ENCODE results near the gene HS3ST3A1. TPM values are rescaled to one million over a fixed set of nuclear protein-coding genes. Genes with fewer than 3 reads are reported as not detected.

The HS3ST3A1 gene
- total RNA-seq, 1 donor from 2014 or later, result not detected

DNA sequence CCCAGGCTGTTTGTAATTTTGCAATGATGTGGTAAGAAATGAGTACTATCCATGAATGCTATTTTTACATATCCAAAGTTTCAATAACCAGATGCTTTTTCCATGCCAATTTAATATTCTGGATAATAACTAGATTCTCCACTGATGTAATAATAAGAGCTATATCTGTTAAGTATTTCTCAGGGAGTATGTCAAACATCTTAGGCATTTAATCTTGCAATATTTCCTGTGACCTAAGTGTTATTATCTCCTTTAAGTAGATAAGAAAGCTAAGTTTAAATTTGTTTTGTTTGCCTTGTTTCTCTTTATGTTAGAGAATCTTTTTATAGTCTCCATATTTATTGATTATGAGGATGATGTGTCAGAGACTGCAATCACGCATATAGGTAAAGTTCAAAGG, 32.3 kb upstream of the HS3ST3A1 start:
- H3K4me1 ChIP-seq, result no peaks in the 10 kb centered on the region
- no peaks in the 10 kb centered on the region for H3K27me3 ChIP-seq
- H3K27ac ChIP-seq, result no peak overlapping the region
- H3K4me3 ChIP-seq, result no peak overlapping the region
- intact Hi-C loops (cut with DNase I), result no loop called here
- H3K36me3 ChIP-seq, result no peaks in the 10 kb centered on the region
- no peak for DNase-seq (ENCODE audit: low spot score in 2 of 2)
- no peaks in the 10 kb centered on the region for H3K9me3 ChIP-seq
- TF ChIP-seq, protein P1, sequence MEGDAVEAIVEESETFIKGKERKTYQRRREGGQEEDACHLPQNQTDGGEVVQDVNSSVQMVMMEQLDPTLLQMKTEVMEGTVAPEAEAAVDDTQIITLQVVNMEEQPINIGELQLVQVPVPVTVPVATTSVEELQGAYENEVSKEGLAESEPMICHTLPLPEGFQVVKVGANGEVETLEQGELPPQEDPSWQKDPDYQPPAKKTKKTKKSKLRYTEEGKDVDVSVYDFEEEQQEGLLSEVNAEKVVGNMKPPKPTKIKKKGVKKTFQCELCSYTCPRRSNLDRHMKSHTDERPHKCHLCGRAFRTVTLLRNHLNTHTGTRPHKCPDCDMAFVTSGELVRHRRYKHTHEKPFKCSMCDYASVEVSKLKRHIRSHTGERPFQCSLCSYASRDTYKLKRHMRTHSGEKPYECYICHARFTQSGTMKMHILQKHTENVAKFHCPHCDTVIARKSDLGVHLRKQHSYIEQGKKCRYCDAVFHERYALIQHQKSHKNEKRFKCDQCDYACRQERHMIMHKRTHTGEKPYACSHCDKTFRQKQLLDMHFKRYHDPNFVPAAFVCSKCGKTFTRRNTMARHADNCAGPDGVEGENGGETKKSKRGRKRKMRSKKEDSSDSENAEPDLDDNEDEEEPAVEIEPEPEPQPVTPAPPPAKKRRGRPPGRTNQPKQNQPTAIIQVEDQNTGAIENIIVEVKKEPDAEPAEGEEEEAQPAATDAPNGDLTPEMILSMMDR (IDR thresholded peaks at IDR 0.05), result no peak

DNA sequence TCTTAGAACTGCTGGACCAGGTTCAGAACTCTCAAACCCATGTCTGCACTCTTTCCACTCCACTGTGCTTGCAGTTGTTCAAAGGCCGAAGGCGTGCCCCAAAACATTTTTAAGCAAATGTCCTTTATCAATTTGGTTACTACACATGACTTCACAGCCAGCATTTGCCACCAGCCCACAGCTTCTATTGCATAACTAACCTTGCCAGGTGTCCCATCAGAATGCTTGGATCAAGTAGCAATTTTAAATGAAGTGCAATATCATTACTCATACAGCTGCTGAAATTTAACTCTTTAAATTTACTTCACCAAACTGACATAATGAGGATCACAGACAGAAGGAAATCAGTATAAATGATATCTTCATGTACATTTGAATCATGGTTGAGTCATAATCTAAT, 29.8 kb upstream of the HS3ST3A1 start:
- no peak overlapping the region for H3K4me3 ChIP-seq
- no peak for DNase-seq (ENCODE audit: low spot score in 2 of 2)
- H3K27me3 ChIP-seq, result no peaks in the 10 kb centered on the region
- intact Hi-C loops (cut with DNase I), result no loop called here
- TF ChIP-seq, protein P1 (IDR thresholded peaks at IDR 0.05), result no peak
- H3K9me3 ChIP-seq, result no peaks in the 10 kb centered on the region
- H3K36me3 ChIP-seq, result no peaks in the 10 kb centered on the region
- H3K4me1 ChIP-seq, result no peaks in the 10 kb centered on the region
- no peak overlapping the region for H3K27ac ChIP-seq

DNA sequence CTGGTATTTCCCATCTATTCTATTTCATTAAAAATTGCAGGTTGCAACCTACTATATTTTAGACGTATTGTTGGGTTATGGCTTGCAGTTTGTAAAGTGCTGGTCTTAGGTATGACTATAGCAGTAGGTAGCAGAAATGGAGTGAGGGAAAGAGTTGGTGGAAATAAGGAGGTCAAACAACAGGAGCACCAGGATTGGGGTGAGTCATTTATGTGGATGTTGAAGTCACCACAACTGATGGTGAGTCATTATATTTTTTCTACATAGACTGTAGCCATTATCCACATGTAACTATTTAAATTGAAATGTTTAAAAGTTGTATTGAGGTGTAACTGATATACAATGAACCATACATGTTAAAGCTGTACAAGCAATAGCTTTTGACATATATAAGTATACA, 25.0 kb upstream of the HS3ST3A1 start:
- DNase-seq (ENCODE audit: low spot score in 2 of 2), result no peak
- intact Hi-C loops (cut with DNase I), result no loop called here
- no peaks in the 10 kb centered on the region for H3K4me1 ChIP-seq
- no peaks in the 10 kb centered on the region for H3K36me3 ChIP-seq
- no peaks in the 10 kb centered on the region for H3K9me3 ChIP-seq
- no peak overlapping the region for H3K27ac ChIP-seq
- no peaks in the 10 kb centered on the region for H3K27me3 ChIP-seq
- H3K4me3 ChIP-seq, result no peak overlapping the region
- TF ChIP-seq, protein P1 (IDR thresholded peaks at IDR 0.05), result no peak

DNA sequence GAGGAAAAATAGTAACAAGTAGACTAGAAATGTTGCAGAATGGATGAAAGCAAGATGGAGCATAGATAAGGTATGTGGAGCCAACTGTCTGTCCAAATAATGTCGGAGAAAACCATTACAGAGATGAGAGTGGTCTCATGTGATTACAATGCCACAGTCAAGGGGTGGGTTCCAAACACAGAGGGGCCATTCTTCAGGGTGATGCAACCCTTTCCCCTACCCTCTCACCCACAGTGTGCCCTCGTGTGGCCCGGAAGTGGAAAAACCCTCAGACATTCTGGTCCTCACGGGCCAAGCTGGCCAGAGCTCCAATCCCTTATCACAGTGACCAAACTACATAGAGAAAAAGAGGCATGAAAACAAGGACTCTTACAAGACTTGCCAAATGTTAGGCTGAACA, 17.7 kb upstream of the HS3ST3A1 start:
- DNase-seq (ENCODE audit: low spot score in 2 of 2), result no peak
- no peaks in the 10 kb centered on the region for H3K36me3 ChIP-seq
- TF ChIP-seq, protein P1 (IDR thresholded peaks at IDR 0.05), result no peak
- no peaks in the 10 kb centered on the region for H3K9me3 ChIP-seq
- H3K27me3 ChIP-seq, result no peaks in the 10 kb centered on the region
- H3K4me1 ChIP-seq, result no peaks in the 10 kb centered on the region
- intact Hi-C loops (cut with DNase I), result no loop called here
- no peak overlapping the region for H3K27ac ChIP-seq
- no peak overlapping the region for H3K4me3 ChIP-seq

DNA sequence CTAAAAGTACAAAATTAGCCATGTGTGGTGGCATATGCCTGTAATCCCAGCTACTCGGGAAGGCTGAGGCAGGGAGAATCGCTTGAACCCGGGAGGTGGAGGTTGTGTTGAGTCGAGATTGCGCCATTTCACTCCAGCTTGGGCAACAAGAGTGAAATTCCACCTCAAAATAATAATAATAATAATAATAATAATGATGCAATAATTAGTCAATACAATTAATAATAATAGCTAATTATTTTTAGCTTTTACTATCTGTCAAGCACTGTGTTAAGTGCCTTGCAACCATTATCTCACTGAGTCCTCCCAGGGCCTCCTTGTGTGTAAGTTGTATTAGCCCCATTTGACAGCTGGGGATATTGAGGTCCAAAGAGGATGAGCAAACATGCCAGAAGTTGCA, 14.3 kb upstream of the HS3ST3A1 start:
- TF ChIP-seq, protein P1 (IDR thresholded peaks at IDR 0.05), result no peak
- Histone ChIP-seq H3K4me1 (no peaks in the 10 kb centered on the region), H3K9me3 (no peaks in the 10 kb centered on the region), H3K4me3 (no peak overlapping the region), H3K27ac (no peak overlapping the region), H3K36me3 (no peaks in the 10 kb centered on the region), H3K27me3 (no peaks in the 10 kb centered on the region)
- intact Hi-C loops (cut with DNase I), result no loop called here
- no peak for DNase-seq (ENCODE audit: low spot score in 2 of 2)

DNA sequence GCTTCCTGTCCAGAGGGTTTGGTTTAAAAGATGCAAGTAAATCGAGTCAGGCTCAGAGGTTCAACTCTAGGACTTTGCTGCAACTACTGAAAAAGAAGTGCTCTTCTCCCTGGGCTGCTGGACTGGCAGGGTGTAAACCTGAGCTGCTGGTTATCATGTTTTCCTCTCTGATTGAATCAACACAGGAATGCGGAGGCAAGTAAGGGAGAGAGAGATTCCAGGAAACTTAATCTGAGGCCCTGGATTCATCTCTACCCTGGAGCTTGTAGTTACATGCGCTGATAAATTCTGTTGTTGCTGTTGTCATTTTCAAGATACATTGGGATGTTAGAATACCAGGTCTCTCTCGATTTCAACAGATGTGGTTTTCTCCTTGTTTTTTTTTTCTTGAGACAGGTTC, 8.2 kb upstream of the HS3ST3A1 start:
- Histone ChIP-seq H3K27me3 (no peaks in the 10 kb centered on the region), H3K9me3 (no peaks in the 10 kb centered on the region), H3K4me3 (no peak overlapping the region), H3K4me1 (no peaks in the 10 kb centered on the region), H3K27ac (no peak overlapping the region), H3K36me3 (no peaks in the 10 kb centered on the region)
- intact Hi-C loops (cut with DNase I), result no loop called here
- DNase-seq (ENCODE audit: low spot score in 2 of 2), result no peak
- TF ChIP-seq, protein P1 (IDR thresholded peaks at IDR 0.05), result no peak

Data from ascending aorta (tissue), 2 donors.